Measurements from ENCODE around the gene MICOS13.

MICOS13 gene

DNA sequence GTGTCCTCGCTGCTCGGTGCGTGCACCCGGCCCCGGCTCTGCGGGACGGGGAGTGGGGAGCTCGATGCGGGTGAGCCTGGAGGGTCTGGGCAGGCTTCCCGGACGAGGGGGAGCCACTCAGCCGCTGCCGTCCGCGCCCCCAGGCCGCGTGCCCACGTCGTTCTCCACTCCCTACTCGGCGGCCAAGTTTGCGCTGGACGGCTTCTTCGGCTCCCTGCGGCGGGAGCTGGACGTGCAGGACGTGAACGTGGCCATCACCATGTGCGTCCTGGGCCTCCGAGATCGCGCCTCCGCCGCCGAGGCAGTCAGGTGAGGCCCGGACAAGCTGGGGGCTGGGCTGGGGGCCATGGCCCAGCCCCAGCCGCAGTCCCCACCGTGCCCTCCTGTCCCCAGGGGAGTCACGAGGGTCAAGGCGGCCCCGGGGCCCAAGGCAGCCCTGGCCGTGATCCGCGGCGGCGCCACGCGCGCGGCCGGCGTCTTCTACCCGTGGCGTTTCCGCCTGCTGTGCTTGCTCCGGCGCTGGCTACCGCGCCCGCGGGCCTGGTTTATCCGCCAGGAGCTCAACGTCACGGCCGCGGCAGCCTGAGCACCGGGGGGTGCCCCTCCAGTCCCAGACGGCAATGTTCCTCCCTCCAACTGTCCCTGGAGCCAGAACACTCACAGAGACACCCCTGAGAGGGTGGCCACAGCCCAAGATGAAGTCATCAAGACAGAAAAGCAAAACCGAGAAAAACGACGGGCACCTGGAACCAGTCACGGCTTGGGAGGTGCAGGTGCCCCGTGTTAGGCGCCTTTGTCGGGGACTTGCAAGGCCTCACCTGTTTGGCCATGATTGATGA, 7.3 kb upstream of the MICOS13 start:
- no peak for DNase-seq (ENCODE audit: low spot score)

GRCh38 chr19:5686647-5687359, 6.5 kb upstream of the MICOS13 start:
- peak; percentile 99 for DNase-seq (ENCODE audit: low spot score)

DNA sequence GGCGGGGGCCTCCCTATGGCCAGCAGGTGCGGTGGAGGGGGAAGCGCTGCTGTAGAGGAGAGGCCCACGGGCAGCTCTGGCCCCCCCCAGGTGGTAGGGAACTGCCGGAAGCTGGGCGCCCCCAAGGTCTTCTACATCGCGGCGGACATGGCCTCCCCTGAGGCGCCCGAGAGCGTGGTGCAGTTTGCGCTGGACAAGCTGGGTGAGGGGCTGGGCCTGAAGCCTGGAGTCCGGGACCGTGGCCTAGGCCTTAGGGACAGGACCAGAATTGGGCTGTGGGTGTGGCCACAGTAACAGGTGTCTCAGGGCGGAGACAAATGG, 6.0 kb upstream of the MICOS13 start:
- DNase-seq (ENCODE audit: low spot score), result no peak

- no peak for DNase-seq (ENCODE audit: low spot score)
These were observed 4.5 kb upstream of the MICOS13 start for GRCh38 chr19:5684694-5685430.

GRCh38 chr19:5683177-5683886, 3.0 kb upstream of the MICOS13 start:
- no peak for DNase-seq (ENCODE audit: low spot score)

DNA sequence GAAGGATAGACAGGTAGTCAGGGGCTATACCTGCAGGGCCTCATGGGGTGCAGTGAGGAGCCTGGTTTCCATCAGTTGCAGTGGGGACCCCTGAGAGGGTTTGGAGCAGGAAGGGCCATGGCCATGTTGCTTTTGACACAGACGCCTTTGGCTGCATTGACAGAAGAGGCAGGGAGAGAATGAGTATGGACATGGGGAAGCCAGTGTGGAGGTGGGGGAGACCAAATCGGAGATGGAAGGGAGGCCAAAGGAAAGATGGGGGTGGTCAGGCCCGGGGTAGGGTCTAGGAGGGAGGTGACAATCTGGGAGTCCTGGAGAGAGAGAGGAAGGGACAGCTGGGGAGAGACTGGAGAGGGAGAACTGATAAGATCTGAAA, 1.8 kb upstream of the MICOS13 start:
- DNase-seq (ENCODE audit: low spot score), result no peak

GRCh38 chr19:5681391-5682106, 1.2 kb upstream of the MICOS13 start:
- no peak for DNase-seq (ENCODE audit: low spot score)

- peak; percentile 55 for DNase-seq (ENCODE audit: low spot score)
These were observed 256 bp downstream of the MICOS13 start for GRCh38 chr19:5680084-5680436.

GRCh38 chr19:5679289-5680083, 830 bp downstream of the MICOS13 start:
- no peak for DNase-seq (ENCODE audit: low spot score)

GRCh38 chr19:5678071-5678718, 2.1 kb downstream of the MICOS13 start:
- no peak for DNase-seq (ENCODE audit: low spot score)

DNA sequence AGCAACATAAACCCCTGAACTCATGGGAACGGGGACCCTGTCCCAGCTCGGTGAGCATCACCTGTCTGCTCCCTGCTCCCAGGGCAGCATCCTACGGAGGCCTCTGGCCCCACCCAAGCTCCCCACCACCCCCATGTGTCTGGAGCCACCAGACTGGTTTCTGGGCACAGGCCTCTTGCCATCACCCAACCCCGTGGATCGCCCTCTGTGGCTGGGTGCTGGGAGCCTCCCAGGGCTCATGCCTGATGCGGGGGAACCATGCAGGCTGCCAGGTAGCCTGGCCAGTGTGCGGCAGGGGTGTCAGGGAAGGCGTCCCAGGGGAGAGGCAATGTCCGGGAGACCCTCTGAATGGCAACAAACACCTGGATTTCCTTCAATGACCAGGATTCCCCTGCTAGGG, 2.7 kb downstream of the MICOS13 start:
- DNase-seq (ENCODE audit: low spot score), result no peak

DNA sequence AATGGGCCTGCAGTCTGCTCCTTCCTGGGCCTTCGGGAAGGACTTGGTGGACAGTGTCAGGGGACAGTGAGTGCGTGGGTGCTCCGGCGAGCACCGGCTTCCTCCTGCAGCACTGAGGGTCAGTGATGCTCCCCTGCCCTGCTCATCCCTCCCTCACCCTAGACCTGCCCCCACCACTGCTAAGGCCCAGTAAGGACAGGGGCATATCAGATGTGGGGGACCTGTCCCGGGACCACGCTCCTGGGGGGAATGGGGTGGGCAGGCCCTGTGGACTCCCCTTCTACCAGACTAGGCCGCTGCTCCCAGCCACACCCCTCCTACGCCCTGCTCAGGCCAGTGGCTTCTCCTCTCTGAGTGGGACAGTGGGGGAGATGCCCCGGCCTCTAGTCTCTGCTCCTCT, 3.2 kb downstream of the MICOS13 start:
- no peak for DNase-seq (ENCODE audit: low spot score)

GRCh38 chr19:5676772-5677105, 3.6 kb downstream of the MICOS13 start:
- DNase-seq (ENCODE audit: low spot score), result no peak

DNA sequence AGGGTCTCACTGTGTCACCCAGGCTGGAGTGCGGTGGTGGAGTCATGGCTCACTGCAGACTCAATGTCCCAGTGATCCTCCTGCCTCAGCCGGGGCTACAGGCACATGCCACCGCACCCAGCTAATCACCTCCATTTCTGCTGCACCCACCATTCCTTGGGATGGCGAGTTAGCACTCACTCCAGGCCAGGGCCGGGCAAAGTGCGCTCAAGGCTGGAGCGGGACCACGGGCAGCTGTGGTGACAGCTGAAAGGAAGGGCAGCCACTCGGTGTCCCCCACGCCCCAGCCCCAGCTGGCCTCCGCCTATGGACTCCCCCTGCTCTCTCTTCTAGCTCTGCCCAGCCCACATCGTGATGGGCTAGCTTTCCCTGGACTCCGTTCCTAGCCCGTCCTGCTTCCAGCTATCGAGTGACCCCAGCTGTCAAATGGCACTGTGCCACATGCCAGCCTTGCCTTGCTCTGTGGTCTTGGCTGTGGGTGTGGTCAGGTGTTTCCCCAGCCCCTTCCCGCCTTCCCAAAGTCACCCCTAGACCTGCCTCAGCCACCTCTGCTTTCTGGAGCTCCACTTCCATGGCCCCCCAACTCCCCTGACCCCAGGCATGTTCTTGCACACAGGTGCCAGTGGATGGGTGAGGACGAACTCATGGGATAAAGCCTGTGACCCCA, 4.1 kb downstream of the MICOS13 start:
- DNase-seq (ENCODE audit: low spot score), result no peak

DNA sequence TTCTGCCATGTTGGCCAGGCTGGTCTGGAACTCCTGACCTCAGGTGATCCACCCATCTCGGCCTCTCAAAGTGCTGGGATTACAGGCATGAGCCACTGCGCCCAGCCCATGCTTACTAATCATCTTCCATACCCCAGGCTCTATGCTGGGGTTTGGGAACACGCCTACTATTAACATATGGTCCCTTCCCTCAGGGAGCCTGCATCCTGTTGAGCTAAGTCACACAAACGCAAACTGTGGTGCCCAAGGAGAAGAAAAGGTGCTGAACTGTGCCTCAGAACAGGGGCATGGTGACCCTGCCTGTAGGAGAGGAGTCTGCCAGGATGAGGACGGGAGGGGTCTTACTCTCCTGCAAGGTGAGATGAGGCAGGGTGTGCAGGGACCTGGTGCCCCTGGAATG, 5.6 kb downstream of the MICOS13 start:
- no peak for DNase-seq (ENCODE audit: low spot score)

DNA sequence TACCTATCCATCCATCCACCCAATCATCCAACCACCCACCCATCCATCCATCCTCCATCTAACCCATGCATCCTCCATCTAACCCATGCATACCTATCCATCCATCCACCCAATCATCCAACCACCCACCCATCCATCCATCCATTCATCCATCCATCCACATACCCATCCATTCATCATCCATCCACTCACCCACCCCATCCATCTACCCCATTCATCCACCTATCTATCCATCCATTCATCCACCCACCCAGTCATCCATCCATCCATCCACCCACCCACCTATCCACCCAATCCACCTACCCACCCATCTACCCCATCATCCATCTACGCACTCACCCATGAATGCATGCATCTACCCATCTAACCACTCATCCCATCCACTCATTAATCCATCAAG, 6.6 kb downstream of the MICOS13 start:
- DNase-seq (ENCODE audit: low spot score), result no peak

GRCh38 chr19:5672708-5673459, 7.4 kb downstream of the MICOS13 start:
- DNase-seq (ENCODE audit: low spot score), result no peak

- no peak for DNase-seq (ENCODE audit: low spot score)
These were observed 8.7 kb downstream of the MICOS13 start for GRCh38 chr19:5671600-5671999.

DNA sequence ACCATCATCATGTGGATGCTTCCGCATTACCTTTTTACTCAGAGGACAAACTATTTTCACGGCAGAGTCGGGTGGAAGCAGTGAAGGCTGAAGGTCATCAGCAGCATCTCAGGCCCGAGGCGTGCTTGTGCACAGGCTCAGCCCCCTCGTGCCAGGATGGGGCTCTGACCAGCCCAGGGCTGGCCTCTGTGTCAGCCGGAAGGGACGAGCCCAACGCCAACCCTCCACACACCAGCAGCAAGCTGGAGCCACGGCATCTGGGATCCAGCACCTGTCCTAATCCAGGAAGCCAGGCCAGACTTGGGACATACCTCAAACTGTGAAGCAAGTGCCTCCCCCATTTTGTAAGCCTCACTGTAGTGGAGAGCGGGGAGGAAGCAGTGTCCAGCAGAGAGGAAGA, 11.1 kb downstream of the MICOS13 start:
- no peak for DNase-seq (ENCODE audit: low spot score)
